K562 (cell line): ENCODE results near the gene MYO1A. TPM values are rescaled to one million over a fixed set of nuclear protein-coding genes. Genes with fewer than 3 reads are reported as not detected.

Experiments used
- EWSR1 ChIP-seq: fragments of 450-650 bp; IDR thresholded peaks from 2 replicates; pipeline ENCODE4 v1.6.1; 2018; ENCODE audit warnings: borderline replicate concordance, mild to moderate bottlenecking, low read depth, moderate library complexity; ENCODE audit not compliant: partially characterized antibody
- NR4A1 ChIP-seq, 2 experiments: fragments of 250-450 bp in 1 of 2; fragments of 450-650 bp in 1 of 2; sonication (Bioruptor Pico) in 1 of 2; IDR thresholded peaks; 2 replicates each; pipeline versions ENCODE4 v1.4.0 to v1.6.1; 2016 to 2020; ENCODE audit warnings: mild to moderate bottlenecking in 2 of 2, missing compliant biosample characterization in 1 of 2, missing genetic modification characterization in 1 of 2, moderate library complexity in 1 of 2
- PML ChIP-seq: IDR thresholded peaks from 2 replicates; pipeline ENCODE4 v1.6.1; 2012; ENCODE audit warnings: low read length, inconsistent platforms
- TAF1 ChIP-seq: IDR thresholded peaks from 2 replicates; pipeline ENCODE4 v1.6.1; 2011; ENCODE audit warnings: mild to moderate bottlenecking, low read length, moderate library complexity; ENCODE audit not compliant: insufficient read depth, control insufficient read depth, severe bottlenecking; ENCODE audit errors: extremely low read depth
- polyA plus RNA-seq, 8 experiments: library from polyadenylated mRNA; depleted of rRNA in 4 of 8; stranded (reverse) in 5 of 8; unstranded in 3 of 8; fragments of >200 nt; fragmentation: Nextera tagmentation in 2 of 8; fragmentation: Illumina TruSeq in 1 of 8; extraction: Ambion mirVana in 2 of 8; extraction: Trizol in 1 of 8; gene quantifications; 2 replicates each; pipeline versions ENCODE4 v1.2.1 to v1.2.3, GENCODE V29; 2011 to 2014; ENCODE audit warnings: inconsistent platforms in 1 of 8, missing spikeins in 1 of 8
- total RNA-seq, 7 experiments: library from RNA; depleted of rRNA in 6 of 7; stranded (reverse); fragments of >200 nt in 6 of 7; fragmentation: Illumina TruSeq in 2 of 7; extraction: Trizol in 2 of 7; gene quantifications; 2 replicates each; pipeline versions ENCODE4 v1.2.1 to v1.2.3, GENCODE V29; 2011 to 2021; ENCODE audit warnings: low replicate concordance in 1 of 7
- TF ChIP-seq, protein P1 (sequence below): fragments of 450-650 bp; IDR thresholded peaks from 2 replicates; pipeline ENCODE4 v1.6.1; 2016; ENCODE audit warnings: missing biosample characterization, missing genetic modification characterization
- TF ChIP-seq, protein P2 (sequence below), 2 experiments: fragments of 450-650 bp in 1 of 2; sonication (generic) in 1 of 2; formaldehyde crosslinking in 1 of 2; IDR thresholded peaks; 2 replicates each; pipeline versions ENCODE4 v1.7.1 to v1.9.0; 2016 to 2022; ENCODE audit warnings: inconsistent platforms in 1 of 2, mild to moderate bottlenecking in 1 of 2, missing genetic modification reagents in 1 of 2
- TF ChIP-seq, protein P3 (sequence below): fragments of 250-450 bp; sonication (Bioruptor Pico); IDR thresholded peaks from 2 replicates; pipeline ENCODE4 v1.4.0; 2020; ENCODE audit warnings: mild to moderate bottlenecking, moderate library complexity
- TF ChIP-seq, protein P4 (sequence below): fragments of 250-450 bp; sonication (Bioruptor Pico); IDR thresholded peaks from 2 replicates; pipeline ENCODE4 v1.8.0; 2022; ENCODE audit warnings: moderate library complexity, mild to moderate bottlenecking, inconsistent platforms

Gene MYO1A
- total and polyA plus RNA-seq, 9 of the 15 experiments (the other 6 are each of a cell fraction or from before 2014, with no cell fraction given): 0.03 to 0.29 (median 0.14) TPM; not detected in 2

DNA sequence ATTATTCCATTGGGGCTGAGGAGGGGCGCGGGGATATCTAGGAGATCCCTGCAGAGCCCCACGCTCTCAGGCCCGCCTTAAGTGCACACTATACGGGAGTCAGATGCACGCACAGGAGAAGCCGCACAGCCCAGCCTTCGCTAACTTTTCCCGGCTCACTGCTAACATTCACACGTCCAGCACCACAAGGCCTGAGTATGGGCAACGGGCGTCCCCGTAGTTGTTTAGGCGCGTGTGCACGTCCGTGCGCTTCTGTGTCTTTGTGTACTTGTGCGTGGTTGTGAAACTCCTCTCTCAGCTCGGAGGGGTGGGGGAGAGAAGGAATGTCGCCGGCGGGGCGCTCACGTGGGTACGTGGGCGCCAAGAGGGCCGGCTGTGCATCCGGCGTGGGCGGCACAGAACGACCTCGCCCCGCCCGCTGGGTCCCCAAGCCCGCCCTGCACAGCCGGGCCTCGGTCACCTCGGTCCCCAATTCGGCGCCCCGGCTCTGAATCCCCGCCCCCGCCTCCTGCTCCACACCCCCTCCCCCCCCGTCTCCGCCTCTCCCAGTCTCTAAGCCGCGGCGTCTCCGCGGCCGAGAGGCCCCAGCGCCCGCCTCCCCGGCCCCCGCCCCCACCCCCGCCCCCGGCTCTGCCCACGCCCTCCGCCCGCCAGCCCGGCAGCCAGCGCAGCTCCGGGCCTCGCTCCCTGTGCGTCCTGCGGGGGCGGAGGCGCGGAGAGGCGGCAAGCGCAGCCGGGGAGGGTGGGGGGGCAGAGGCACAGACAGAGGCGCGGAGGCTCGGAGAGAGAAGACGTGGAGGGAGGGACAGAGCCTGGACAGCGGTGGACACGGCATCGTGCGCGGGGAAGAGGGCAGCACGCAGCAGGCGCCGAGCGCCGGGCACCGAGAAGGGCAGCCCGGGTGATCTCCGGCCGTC lies 38.7 kb upstream of the MYO1A start, which contains the start of gene NAB2 (continued):
- TF ChIP-seq, protein P1, sequence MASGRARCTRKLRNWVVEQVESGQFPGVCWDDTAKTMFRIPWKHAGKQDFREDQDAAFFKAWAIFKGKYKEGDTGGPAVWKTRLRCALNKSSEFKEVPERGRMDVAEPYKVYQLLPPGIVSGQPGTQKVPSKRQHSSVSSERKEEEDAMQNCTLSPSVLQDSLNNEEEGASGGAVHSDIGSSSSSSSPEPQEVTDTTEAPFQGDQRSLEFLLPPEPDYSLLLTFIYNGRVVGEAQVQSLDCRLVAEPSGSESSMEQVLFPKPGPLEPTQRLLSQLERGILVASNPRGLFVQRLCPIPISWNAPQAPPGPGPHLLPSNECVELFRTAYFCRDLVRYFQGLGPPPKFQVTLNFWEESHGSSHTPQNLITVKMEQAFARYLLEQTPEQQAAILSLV (tag): no peak
- TF ChIP-seq, protein P2, sequence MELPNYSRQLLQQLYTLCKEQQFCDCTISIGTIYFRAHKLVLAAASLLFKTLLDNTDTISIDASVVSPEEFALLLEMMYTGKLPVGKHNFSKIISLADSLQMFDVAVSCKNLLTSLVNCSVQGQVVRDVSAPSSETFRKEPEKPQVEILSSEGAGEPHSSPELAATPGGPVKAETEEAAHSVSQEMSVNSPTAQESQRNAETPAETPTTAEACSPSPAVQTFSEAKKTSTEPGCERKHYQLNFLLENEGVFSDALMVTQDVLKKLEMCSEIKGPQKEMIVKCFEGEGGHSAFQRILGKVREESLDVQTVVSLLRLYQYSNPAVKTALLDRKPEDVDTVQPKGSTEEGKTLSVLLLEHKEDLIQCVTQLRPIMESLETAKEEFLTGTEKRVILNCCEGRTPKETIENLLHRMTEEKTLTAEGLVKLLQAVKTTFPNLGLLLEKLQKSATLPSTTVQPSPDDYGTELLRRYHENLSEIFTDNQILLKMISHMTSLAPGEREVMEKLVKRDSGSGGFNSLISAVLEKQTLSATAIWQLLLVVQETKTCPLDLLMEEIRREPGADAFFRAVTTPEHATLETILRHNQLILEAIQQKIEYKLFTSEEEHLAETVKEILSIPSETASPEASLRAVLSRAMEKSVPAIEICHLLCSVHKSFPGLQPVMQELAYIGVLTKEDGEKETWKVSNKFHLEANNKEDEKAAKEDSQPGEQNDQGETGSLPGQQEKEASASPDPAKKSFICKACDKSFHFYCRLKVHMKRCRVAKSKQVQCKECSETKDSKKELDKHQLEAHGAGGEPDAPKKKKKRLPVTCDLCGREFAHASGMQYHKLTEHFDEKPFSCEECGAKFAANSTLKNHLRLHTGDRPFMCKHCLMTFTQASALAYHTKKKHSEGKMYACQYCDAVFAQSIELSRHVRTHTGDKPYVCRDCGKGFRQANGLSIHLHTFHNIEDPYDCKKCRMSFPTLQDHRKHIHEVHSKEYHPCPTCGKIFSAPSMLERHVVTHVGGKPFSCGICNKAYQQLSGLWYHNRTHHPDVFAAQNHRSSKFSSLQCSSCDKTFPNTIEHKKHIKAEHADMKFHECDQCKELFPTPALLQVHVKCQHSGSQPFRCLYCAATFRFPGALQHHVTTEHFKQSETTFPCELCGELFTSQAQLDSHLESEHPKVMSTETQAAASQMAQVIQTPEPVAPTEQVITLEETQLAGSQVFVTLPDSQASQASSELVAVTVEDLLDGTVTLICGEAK (IDR thresholded peaks at IDR 0.05): 0 out of 2 replicates have a peak, but pooled peaks have one; percentile 38
- TF ChIP-seq, protein P2 (CRISPR knock-in tag; IDR thresholded peaks at IDR 0.05): no peak
- TF ChIP-seq NR4A1 (CRISPR knock-in tag; IDR thresholded peaks at IDR 0.05) (no peak), NR4A1 (tag; IDR thresholded peaks at IDR 0.05) (peak; percentile 67; the same call in 1 of the 2 replicates), TAF1 (peak; percentile 82), PML (no peak), EWSR1 (no peak)
- TF ChIP-seq, protein P3, sequence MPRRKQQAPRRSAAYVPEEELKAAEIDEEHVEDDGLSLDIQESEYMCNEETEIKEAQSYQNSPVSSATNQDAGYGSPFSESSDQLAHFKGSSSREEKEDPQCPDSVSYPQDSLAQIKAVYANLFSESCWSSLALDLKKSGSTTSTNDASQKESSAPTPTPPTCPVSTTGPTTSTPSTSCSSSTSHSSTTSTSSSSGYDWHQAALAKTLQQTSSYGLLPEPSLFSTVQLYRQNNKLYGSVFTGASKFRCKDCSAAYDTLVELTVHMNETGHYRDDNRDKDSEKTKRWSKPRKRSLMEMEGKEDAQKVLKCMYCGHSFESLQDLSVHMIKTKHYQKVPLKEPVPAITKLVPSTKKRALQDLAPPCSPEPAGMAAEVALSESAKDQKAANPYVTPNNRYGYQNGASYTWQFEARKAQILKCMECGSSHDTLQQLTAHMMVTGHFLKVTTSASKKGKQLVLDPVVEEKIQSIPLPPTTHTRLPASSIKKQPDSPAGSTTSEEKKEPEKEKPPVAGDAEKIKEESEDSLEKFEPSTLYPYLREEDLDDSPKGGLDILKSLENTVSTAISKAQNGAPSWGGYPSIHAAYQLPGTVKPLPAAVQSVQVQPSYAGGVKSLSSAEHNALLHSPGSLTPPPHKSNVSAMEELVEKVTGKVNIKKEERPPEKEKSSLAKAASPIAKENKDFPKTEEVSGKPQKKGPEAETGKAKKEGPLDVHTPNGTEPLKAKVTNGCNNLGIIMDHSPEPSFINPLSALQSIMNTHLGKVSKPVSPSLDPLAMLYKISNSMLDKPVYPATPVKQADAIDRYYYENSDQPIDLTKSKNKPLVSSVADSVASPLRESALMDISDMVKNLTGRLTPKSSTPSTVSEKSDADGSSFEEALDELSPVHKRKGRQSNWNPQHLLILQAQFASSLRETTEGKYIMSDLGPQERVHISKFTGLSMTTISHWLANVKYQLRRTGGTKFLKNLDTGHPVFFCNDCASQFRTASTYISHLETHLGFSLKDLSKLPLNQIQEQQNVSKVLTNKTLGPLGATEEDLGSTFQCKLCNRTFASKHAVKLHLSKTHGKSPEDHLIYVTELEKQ (CRISPR knock-in tag): no peak
- TF ChIP-seq, protein P4, sequence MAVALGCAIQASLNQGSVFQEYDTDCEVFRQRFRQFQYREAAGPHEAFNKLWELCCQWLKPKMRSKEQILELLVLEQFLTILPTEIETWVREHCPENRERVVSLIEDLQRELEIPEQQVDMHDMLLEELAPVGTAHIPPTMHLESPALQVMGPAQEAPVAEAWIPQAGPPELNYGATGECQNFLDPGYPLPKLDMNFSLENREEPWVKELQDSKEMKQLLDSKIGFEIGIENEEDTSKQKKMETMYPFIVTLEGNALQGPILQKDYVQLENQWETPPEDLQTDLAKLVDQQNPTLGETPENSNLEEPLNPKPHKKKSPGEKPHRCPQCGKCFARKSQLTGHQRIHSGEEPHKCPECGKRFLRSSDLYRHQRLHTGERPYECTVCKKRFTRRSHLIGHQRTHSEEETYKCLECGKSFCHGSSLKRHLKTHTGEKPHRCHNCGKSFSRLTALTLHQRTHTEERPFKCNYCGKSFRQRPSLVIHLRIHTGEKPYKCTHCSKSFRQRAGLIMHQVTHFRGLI (CRISPR knock-in tag): peak; percentile 48; the same call in 1 of the 2 replicates
